ENCODE results near the gene NPPC. TPM values are rescaled to one million over a fixed set of nuclear protein-coding genes. Genes with fewer than 3 reads are reported as not detected.
A peak's percentile ranks its signal among the peaks of the same experiment; 100 is the strongest.

Gene NPPC, protein sequence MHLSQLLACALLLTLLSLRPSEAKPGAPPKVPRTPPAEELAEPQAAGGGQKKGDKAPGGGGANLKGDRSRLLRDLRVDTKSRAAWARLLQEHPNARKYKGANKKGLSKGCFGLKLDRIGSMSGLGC
- total RNA-seq (2021) (not detected in 2 replicates), Bru-seq, nascent RNA (percentile 10 among the genes with signal in this experiment), BruChase-seq, experiment 1, labeled RNA remaining after a 2-hour chase (percentile 14 among the genes with signal in this experiment), BruChase-seq, experiment 2, labeled RNA remaining after a 6-hour chase (not detected)
- long read RNA-seq = 0 reads

DNA sequence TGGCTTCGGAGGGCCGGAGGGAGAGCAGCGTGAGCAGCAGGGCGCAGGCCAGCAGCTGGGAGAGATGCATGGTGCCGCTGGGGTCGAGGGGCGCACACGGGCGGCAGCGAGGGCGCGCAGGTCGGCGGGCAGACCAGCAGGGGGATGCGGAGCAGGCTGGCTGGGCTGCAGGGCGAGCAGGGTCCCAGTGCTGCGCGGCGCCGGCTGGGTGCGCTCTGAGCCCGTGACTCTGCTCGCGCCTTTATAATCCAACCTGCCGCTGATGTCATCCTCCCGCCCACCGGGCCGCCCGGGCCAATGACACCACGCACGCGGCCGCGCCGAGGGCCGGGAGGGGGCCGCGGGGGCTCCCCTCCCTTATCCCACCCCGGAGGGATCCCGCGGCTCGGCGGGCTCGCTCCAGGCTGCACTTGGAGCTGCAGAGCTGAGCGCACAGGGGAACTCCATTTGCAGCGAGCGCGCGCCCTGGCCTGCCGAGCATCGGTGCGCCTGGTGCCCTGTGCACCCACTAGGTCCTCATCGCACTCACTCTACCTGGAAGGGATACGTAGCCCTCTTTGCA is at the start of gene NPPC:
Gene NPPC, minus strand, starts transcription at position 217 of the 562 bp plus-strand sequence. Its CDS starts 147 bp downstream, at position 70.
- Histone ChIP-seq H2AFZ (no peak within 1 kb of the TSS), H3K4me1 (replicated peaks; ENCODE audit: insufficient read depth) (no peaks in the 10 kb centered on the region), H3K9me3 (ENCODE audit: insufficient read depth, low read depth) (no peaks in the 10 kb centered on the region), H3F3A (ENCODE audit: insufficient read depth, low read depth) (no peaks in the 10 kb centered on the region), H3K4me2 (peak within 1 kb of the TSS; percentile 70; the same call in 1 of the 2 replicates), H3K36me3 (ENCODE audit: low read depth) (no peaks in the 10 kb centered on the region), H3K27ac (no peak within 1 kb of the TSS), H4K20me1 (ENCODE audit: insufficient read depth) (no peaks in the 10 kb centered on the region; the same call in 1 of the 2 replicates), H3K9me2 (ENCODE audit: insufficient read depth) (no peaks in the 10 kb centered on the region), H3K79me2 (ENCODE audit: low read depth) (no peaks in the 10 kb centered on the region), H3K4me3 (no peak within 1 kb of the TSS), H3K27me3 (ENCODE audit: insufficient read depth, low read depth) (peaks cover 24% of the 10 kb centered on the region)
- peak in 1 of 2 experiments; percentile 29 for DNase-seq
- no peak for TF ChIP-seq EZH2 (IDR thresholded peaks at IDR 0.05; ENCODE audit: low read depth)
- TF ChIP-seq, protein P1, sequence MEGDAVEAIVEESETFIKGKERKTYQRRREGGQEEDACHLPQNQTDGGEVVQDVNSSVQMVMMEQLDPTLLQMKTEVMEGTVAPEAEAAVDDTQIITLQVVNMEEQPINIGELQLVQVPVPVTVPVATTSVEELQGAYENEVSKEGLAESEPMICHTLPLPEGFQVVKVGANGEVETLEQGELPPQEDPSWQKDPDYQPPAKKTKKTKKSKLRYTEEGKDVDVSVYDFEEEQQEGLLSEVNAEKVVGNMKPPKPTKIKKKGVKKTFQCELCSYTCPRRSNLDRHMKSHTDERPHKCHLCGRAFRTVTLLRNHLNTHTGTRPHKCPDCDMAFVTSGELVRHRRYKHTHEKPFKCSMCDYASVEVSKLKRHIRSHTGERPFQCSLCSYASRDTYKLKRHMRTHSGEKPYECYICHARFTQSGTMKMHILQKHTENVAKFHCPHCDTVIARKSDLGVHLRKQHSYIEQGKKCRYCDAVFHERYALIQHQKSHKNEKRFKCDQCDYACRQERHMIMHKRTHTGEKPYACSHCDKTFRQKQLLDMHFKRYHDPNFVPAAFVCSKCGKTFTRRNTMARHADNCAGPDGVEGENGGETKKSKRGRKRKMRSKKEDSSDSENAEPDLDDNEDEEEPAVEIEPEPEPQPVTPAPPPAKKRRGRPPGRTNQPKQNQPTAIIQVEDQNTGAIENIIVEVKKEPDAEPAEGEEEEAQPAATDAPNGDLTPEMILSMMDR (conservative IDR thresholded peaks at IDR 0.05) = no peak
- CTCF ChIA-PET = interaction anchor here (0.6 kb wide), 1 partner anchor 357 kb away, joined by 5 read pairs; no protein-coding TSS in a partner anchor
- no TSS peak for BruUV-seq (replicated peaks)
- intact Hi-C loops (cut with micrococcal nuclease; ENCODE audit: unreplicated experiment) = loop anchor here (5.0 kb wide), 1 partner anchor 516 kb away; no protein-coding TSS in a partner anchor
- POLR2A ChIA-PET (ENCODE audit: unreplicated experiment) = no interaction called here

GRCh38 chr2:231975001-231975400 is 48.8 kb upstream of the NPPC start:
- H3K27ac ChIP-seq = no peak overlapping the region
- no peak for TF ChIP-seq EZH2 (IDR thresholded peaks at IDR 0.05; ENCODE audit: low read depth)
- TF ChIP-seq, protein P1 (conservative IDR thresholded peaks at IDR 0.05) = no peak
- no peaks in the 10 kb centered on the region for H3F3A ChIP-seq (ENCODE audit: insufficient read depth, low read depth)
- no peak overlapping the region for H3K4me3 ChIP-seq
- 0 out of 2 replicates have a peak, but pooled peaks cover 5% of the 10 kb centered on the region for H3K36me3 ChIP-seq (ENCODE audit: low read depth)
- ChIA-PET CTCF (no interaction called here), POLR2A (ENCODE audit: unreplicated experiment) (no interaction called here)
- no TSS peak for BruUV-seq (replicated peaks)
- no peaks in the 10 kb centered on the region for H3K4me1 ChIP-seq (replicated peaks; ENCODE audit: insufficient read depth)
- H2AFZ ChIP-seq = no peak overlapping the region
- no peaks in the 10 kb centered on the region for H3K9me3 ChIP-seq (ENCODE audit: insufficient read depth, low read depth)
- H3K9me2 ChIP-seq (ENCODE audit: insufficient read depth) = no peaks in the 10 kb centered on the region; the same call in 1 of the 2 replicates
- peaks cover 5% of the 10 kb centered on the region for H3K79me2 ChIP-seq (ENCODE audit: low read depth)
- no peak overlapping the region for H3K4me2 ChIP-seq
- no peak for DNase-seq
- H3K27me3 ChIP-seq (ENCODE audit: insufficient read depth, low read depth) = no peaks in the 10 kb centered on the region
- peaks cover 20% of the 10 kb centered on the region for H4K20me1 ChIP-seq (ENCODE audit: insufficient read depth)
- intact Hi-C loops (cut with micrococcal nuclease; ENCODE audit: unreplicated experiment) = no loop called here

DNA sequence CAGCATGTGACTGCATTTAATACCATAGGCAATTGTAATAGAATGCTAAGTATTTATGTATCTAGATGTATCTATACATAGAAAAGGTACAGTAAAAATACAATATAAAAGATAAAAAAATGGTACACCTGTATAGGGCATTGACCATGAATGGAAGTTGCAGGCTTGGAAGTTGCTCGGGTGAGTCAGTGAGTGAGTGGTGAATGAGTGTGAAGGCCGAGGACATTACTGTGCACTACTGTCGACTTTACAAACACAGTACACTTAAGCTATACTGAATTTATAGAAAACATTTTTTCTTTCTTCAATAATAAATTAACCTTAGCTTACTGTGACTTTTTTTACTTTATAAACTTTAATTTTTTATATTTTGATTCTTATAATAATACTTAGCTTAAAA is 44.3 kb upstream of the NPPC start:
- 0 out of 2 replicates have a peak, but pooled peaks cover 5% of the 10 kb centered on the region for H3K36me3 ChIP-seq (ENCODE audit: low read depth)
- H3F3A ChIP-seq (ENCODE audit: insufficient read depth, low read depth) = no peaks in the 10 kb centered on the region
- ChIA-PET CTCF (no interaction called here), POLR2A (ENCODE audit: unreplicated experiment) (no interaction called here)
- no peaks in the 10 kb centered on the region for H3K4me1 ChIP-seq (replicated peaks; ENCODE audit: insufficient read depth)
- no peak overlapping the region for H3K4me3 ChIP-seq
- TF ChIP-seq, protein P1 (conservative IDR thresholded peaks at IDR 0.05) = no peak
- no peak for TF ChIP-seq EZH2 (IDR thresholded peaks at IDR 0.05; ENCODE audit: low read depth)
- BruUV-seq (replicated peaks) = no TSS peak
- no peak overlapping the region for H3K27ac ChIP-seq
- peaks cover 16% of the 10 kb centered on the region for H4K20me1 ChIP-seq (ENCODE audit: insufficient read depth)
- H3K27me3 ChIP-seq (ENCODE audit: insufficient read depth, low read depth) = no peaks in the 10 kb centered on the region
- DNase-seq = no peak
- H3K9me2 ChIP-seq (ENCODE audit: insufficient read depth) = no peaks in the 10 kb centered on the region; the same call in 1 of the 2 replicates
- H3K79me2 ChIP-seq (ENCODE audit: low read depth) = peaks cover 40% of the 10 kb centered on the region
- intact Hi-C loops (cut with micrococcal nuclease; ENCODE audit: unreplicated experiment) = no loop called here
- no peak overlapping the region for H2AFZ ChIP-seq
- no peaks in the 10 kb centered on the region for H3K9me3 ChIP-seq (ENCODE audit: insufficient read depth, low read depth)
- H3K4me2 ChIP-seq = no peak overlapping the region

Measured in PC-9 (cell line).